Caco-2 (cell line): ENCODE data around the gene CDK18. TPM values are rescaled to one million over a fixed set of nuclear protein-coding genes. Genes with fewer than 3 reads are reported as not detected.

Source experiments
- BruUV-seq: library from RNA; stranded (reverse); fragments of 400-500 nt; replicated peaks from 2 replicates; lab custom pipeline; 2021; lab: Mats Ljungman, UMichigan
- CTCF ChIA-PET: fragments of 300-600 bp; sonication (Branson Sonifier 250); formaldehyde crosslinking; loops from one replicate; lab custom pipeline; 2022; ENCODE audit warnings: antibody characterized with exemption; lab: Charles Lee
- POLR2A ChIA-PET: fragments of 300-600 bp; sonication (Branson Sonifier 250); formaldehyde crosslinking; loops from one replicate; lab custom pipeline; 2022; ENCODE audit warnings: antibody characterized with exemption; lab: Charles Lee
- DNase-seq, 2 experiments: peaks; one replicate each; pipeline versions ENCODE4 v3.0.0 to v3.0.0-alpha.2; 2020 to 2022
- H3K27me3 ChIP-seq: replicated peaks from 2 replicates; pipeline ENCODE4 v1.6.0; 2011; ENCODE audit warnings: low read length; ENCODE audit not compliant: control insufficient read depth, insufficient read depth
- H3K36me3 ChIP-seq: 2 replicates; pipeline ENCODE4 v1.5.1; 2011; ENCODE audit warnings: low read length; ENCODE audit not compliant: control insufficient read depth, insufficient read depth
- H3K4me1 ChIP-seq: fragments of 250-450 bp; sonication (Bioruptor Pico); 2 replicates; pipeline ENCODE4 v1.5.1; 2020; ENCODE audit warnings: mild to moderate bottlenecking
- H3K4me3 ChIP-seq: 2 replicates; pipeline ENCODE4 v1.5.1; 2011; ENCODE audit warnings: low read depth, mild to moderate bottlenecking, control low read depth, low read length
- H3K9me3 ChIP-seq: fragments of 250-450 bp; sonication (Bioruptor Pico); 2 replicates; pipeline ENCODE4 v1.5.1; 2020; ENCODE audit warnings: mild to moderate bottlenecking, moderate library complexity
- H3K27ac Mint-ChIP-seq: one replicate; pipeline ENCODE4 v1.8.0; 2022; ENCODE audit warnings: mixed read lengths; ENCODE audit not compliant: unreplicated experiment
- H3K27me3 Mint-ChIP-seq: one replicate; pipeline ENCODE4 v1.8.0; 2022; ENCODE audit warnings: mixed read lengths; ENCODE audit not compliant: insufficient read depth, unreplicated experiment
- H3K36me3 Mint-ChIP-seq: one replicate; pipeline ENCODE4 v1.8.0; 2022; ENCODE audit warnings: mild to moderate bottlenecking, mixed read lengths; ENCODE audit not compliant: insufficient read depth, unreplicated experiment
- H3K4me1 Mint-ChIP-seq: one replicate; pipeline ENCODE4 v1.8.0; 2022; ENCODE audit warnings: low read depth, mixed read lengths; ENCODE audit not compliant: unreplicated experiment
- H3K4me3 Mint-ChIP-seq: one replicate; pipeline ENCODE4 v1.8.0; 2022; ENCODE audit warnings: mild to moderate bottlenecking, moderate library complexity, mixed read lengths; ENCODE audit not compliant: unreplicated experiment
- H3K9me3 Mint-ChIP-seq: one replicate; pipeline ENCODE4 v1.8.0; 2022; ENCODE audit warnings: mixed read lengths; ENCODE audit not compliant: unreplicated experiment
- intact Hi-C: fragments of 100-400 bp; cut with micrococcal nuclease; formaldehyde crosslinking; loops from one replicate; pipeline ENCODE4 v1.10.0; 2022; ENCODE audit not compliant: unreplicated experiment
- total RNA-seq: library from RNA; stranded (reverse); gene quantifications from 2 replicates; pipeline ENCODE4 v1.2.3, GENCODE V29; 2022
- TF ChIP-seq, protein P1 (sequence below), 2 experiments: fragments of 200-600 bp in 1 of 2; IDR thresholded peaks; 1 replicate in 1 of 2; 2 replicates in 1 of 2; pipeline versions ENCODE4 v1.5.1 to v1.8.0; 2011 to 2022; ENCODE audit warnings: antibody characterized with exemption in 1 of 2, control low read depth in 1 of 2, inconsistent platforms in 1 of 2, low read depth in 1 of 2, low read length in 1 of 2, mild to moderate bottlenecking in 1 of 2, moderate library complexity in 1 of 2; ENCODE audit not compliant: insufficient read depth in 1 of 2, severe bottlenecking in 1 of 2, unreplicated experiment in 1 of 2

Gene CDK18
- total RNA-seq, 1 experiment from 2014 or later, result 17.0 TPM

DNA sequence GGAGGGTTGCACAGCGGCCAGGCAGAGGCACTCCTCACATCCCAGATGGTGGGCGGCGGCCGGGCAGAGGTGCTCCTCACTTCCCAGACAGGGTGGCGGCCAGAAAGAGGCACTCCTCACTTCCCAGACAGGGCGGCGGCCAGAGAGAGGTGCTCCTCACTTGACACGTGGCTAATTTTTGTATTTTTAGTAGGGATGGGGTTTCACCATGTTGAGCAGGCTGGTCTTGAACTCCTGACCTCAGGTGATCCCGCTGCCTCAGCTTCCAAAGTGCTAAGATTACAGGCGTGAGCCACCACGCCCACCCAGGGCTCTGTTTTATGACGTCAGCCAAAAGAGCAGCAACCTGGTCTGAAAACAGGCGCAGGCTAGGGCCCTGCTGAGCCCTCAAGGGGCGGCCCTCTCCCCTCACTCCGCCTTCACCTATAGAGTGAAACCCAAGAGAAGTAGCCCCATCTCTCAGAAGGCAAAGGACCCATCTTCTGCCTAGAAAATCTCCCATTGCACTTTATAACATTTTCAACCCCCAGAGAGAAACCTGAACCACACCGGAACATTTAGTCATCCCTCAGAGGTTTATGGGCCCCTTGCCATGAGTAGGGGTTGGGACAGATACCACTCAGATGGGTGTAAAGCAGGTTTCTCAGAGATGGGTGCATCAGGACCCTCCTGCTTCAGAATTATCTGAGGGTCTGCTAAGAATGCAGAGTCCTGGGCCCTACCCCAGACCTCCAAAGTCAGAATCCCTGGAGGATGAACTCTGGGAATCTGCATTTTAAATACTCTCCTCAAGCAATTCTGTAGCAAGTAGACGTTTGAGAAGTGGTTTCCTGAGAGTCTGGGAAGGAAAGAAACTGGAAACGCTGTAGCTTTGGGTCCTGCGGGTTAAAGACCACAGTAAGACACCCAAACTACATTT is 40.8 kb downstream of the CDK18 start:
- BruUV-seq, result no TSS peak
- intact Hi-C loops, result no loop called here

DNA sequence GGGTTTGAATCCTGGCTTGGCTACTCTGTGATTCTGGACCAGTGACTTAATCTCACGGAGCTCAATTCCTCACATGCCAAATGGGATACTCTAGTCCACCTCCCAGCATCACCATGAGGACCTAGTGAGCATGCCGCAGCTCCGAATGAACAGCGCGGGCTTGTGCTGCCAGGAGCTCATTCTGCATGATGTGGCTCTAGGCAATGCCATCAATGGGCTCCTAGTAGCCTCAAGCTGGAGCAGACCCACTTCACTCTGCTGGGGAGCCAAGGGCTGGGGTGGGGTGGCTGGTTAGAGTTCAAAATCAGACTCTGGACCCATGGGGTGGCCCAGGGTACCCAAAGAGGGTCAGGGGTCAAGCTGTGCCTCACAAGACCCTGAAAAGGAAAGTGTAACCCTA is 41.5 kb downstream of the CDK18 start:
- no peaks in the 10 kb centered on the region; the same call in 1 of the 2 replicates for H3K27me3 ChIP-seq
- H3K36me3 ChIP-seq, result no peaks in the 10 kb centered on the region
- POLR2A ChIA-PET, result no interaction called here
- intact Hi-C loops, result no loop called here
- no peaks in the 10 kb centered on the region for H3K9me3 ChIP-seq
- DNase-seq, result no peak
- Mint-ChIP-seq H3K9me3 (no peaks in the 10 kb centered on the region), H3K4me3 (no peak overlapping the region), H3K27me3 (peaks cover 18% of the 10 kb centered on the region), H3K27ac (no peak overlapping the region), H3K4me1 (peaks cover 16% of the 10 kb centered on the region), H3K36me3 (no peaks in the 10 kb centered on the region)
- H3K4me1 ChIP-seq, result peaks cover 8% of the 10 kb centered on the region; the same call in 1 of the 2 replicates
- CTCF ChIA-PET, result no interaction called here
- TF ChIP-seq, protein P1, sequence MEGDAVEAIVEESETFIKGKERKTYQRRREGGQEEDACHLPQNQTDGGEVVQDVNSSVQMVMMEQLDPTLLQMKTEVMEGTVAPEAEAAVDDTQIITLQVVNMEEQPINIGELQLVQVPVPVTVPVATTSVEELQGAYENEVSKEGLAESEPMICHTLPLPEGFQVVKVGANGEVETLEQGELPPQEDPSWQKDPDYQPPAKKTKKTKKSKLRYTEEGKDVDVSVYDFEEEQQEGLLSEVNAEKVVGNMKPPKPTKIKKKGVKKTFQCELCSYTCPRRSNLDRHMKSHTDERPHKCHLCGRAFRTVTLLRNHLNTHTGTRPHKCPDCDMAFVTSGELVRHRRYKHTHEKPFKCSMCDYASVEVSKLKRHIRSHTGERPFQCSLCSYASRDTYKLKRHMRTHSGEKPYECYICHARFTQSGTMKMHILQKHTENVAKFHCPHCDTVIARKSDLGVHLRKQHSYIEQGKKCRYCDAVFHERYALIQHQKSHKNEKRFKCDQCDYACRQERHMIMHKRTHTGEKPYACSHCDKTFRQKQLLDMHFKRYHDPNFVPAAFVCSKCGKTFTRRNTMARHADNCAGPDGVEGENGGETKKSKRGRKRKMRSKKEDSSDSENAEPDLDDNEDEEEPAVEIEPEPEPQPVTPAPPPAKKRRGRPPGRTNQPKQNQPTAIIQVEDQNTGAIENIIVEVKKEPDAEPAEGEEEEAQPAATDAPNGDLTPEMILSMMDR (IDR thresholded peaks at IDR 0.05; ENCODE audit: insufficient read depth in 1 of 2, low read depth in 1 of 2, low read length in 1 of 2, severe bottlenecking in 1 of 2, unreplicated experiment in 1 of 2), result no peak
- no TSS peak for BruUV-seq
- no peak overlapping the region for H3K4me3 ChIP-seq

More for the DNA sequence above, 40.8 kb downstream of the CDK18 start:
- CTCF ChIA-PET, result no interaction called here
- H3K9me3 ChIP-seq, result no peaks in the 10 kb centered on the region
- POLR2A ChIA-PET, result no interaction called here
- H3K27me3 Mint-ChIP-seq, result peaks cover 14% of the 10 kb centered on the region
- no peak for DNase-seq
- TF ChIP-seq, protein P1 (IDR thresholded peaks at IDR 0.05; ENCODE audit: insufficient read depth in 1 of 2, low read depth in 1 of 2, low read length in 1 of 2, severe bottlenecking in 1 of 2, unreplicated experiment in 1 of 2), result no peak
- no peak overlapping the region for H3K4me3 Mint-ChIP-seq
- no peaks in the 10 kb centered on the region for H3K36me3 Mint-ChIP-seq
- no peaks in the 10 kb centered on the region for H3K36me3 ChIP-seq
- H3K27ac Mint-ChIP-seq, result no peak overlapping the region
- H3K9me3 Mint-ChIP-seq, result no peaks in the 10 kb centered on the region
- no peak overlapping the region for H3K4me3 ChIP-seq
- H3K4me1 Mint-ChIP-seq, result peaks cover 16% of the 10 kb centered on the region
- no peaks in the 10 kb centered on the region; the same call in 1 of the 2 replicates for H3K27me3 ChIP-seq
- peaks cover 8% of the 10 kb centered on the region; the same call in 1 of the 2 replicates for H3K4me1 ChIP-seq

DNA sequence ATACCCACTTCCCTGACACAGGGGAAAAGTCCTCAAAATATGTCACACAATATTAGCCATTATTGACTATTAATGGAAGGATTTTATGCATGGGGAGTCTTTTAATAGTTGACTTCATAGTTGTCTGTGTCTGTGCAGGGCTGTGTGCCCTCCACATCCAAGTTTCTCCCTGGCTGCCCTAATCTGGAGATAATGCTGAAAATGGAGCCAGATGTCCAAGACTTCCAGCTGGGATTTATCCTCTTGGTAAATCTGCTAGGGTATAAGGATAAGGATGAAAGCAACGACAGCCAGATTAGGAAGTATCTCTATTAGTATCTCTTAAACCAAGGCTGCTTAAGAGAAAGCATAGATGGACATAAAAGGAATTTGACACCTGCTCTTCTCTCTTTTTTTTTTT is 42.1 kb downstream of the CDK18 start:
- no peak overlapping the region for H3K4me3 Mint-ChIP-seq
- TF ChIP-seq, protein P1 (IDR thresholded peaks at IDR 0.05; ENCODE audit: insufficient read depth in 1 of 2, low read depth in 1 of 2, low read length in 1 of 2, severe bottlenecking in 1 of 2, unreplicated experiment in 1 of 2), result no peak
- no peak for DNase-seq

More for the DNA sequence above, 42.1 kb downstream of the CDK18 start:
- no peaks in the 10 kb centered on the region for H3K36me3 Mint-ChIP-seq
- no peaks in the 10 kb centered on the region for H3K9me3 Mint-ChIP-seq
- CTCF ChIA-PET, result no interaction called here
- no TSS peak for BruUV-seq
- POLR2A ChIA-PET, result no interaction called here
- H3K4me1 Mint-ChIP-seq, result peaks cover 16% of the 10 kb centered on the region
- H3K9me3 ChIP-seq, result no peaks in the 10 kb centered on the region
- peaks cover 19% of the 10 kb centered on the region for H3K27me3 Mint-ChIP-seq
- intact Hi-C loops, result no loop called here
- no peaks in the 10 kb centered on the region; the same call in 1 of the 2 replicates for H3K27me3 ChIP-seq
- H3K4me3 ChIP-seq, result no peak overlapping the region
- no peaks in the 10 kb centered on the region for H3K36me3 ChIP-seq
- peaks cover 8% of the 10 kb centered on the region; the same call in 1 of the 2 replicates for H3K4me1 ChIP-seq
- no peak overlapping the region for H3K27ac Mint-ChIP-seq
